ENCODE measurements around the gene EPHA5. TPM values are rescaled to one million over a fixed set of nuclear protein-coding genes. Genes with fewer than 3 reads are reported as not detected.

The EPHA5 gene
- total RNA-seq, 1 experiment from 2014 or later: 0.04 TPM

DNA sequence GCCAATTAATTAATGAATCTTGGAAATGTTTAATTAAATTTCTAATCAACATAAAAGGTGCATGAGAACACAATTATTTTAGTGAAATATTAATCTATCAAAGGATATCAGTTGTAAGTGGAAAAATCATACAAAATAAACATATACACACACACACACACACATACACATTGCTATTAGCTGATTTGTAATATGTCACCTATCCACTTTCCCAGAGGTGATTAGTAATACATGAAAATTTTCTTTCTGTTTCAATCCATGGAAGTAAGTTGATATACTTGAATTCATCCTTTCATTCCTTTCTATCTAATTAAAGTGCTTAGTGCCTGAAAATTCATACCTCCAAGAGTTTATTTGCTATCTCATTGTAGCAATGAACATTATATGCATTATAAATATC, 213.7 kb downstream of the EPHA5 start:
- CTCF ChIA-PET: no interaction called here
- Mint-ChIP-seq H3K27ac (no peak overlapping the region), H3K36me3 (no peaks in the 10 kb centered on the region), H3K4me3 (no peak overlapping the region), H3K9me3 (no peaks in the 10 kb centered on the region), H3K27me3 (ENCODE audit: low read depth) (no peaks in the 10 kb centered on the region), H3K4me1 (peaks cover 17% of the 10 kb centered on the region)
- no peak for ATAC-seq
- TF ChIP-seq CBFB (CRISPR knock-in tag; IDR thresholded peaks at IDR 0.05; ENCODE audit: low read depth) (no peak), ZNF416 (CRISPR knock-in tag; IDR thresholded peaks at IDR 0.05) (no peak), TEAD1 (CRISPR knock-in tag; IDR thresholded peaks at IDR 0.05) (no peak), IRF2 (CRISPR knock-in tag; IDR thresholded peaks at IDR 0.05; ENCODE audit: borderline replicate concordance, low read depth) (no peak), PREB (CRISPR knock-in tag; IDR thresholded peaks at IDR 0.05; ENCODE audit: borderline replicate concordance) (no peak), MXD4 (CRISPR knock-in tag; IDR thresholded peaks at IDR 0.05; ENCODE audit: borderline replicate concordance) (no peak)
- TF ChIP-seq, protein P1, sequence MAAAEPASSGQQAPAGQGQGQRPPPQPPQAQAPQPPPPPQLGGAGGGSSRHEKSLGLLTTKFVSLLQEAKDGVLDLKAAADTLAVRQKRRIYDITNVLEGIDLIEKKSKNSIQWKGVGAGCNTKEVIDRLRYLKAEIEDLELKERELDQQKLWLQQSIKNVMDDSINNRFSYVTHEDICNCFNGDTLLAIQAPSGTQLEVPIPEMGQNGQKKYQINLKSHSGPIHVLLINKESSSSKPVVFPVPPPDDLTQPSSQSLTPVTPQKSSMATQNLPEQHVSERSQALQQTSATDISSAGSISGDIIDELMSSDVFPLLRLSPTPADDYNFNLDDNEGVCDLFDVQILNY (CRISPR knock-in tag; IDR thresholded peaks at IDR 0.05): no peak
- TF ChIP-seq, protein P2, sequence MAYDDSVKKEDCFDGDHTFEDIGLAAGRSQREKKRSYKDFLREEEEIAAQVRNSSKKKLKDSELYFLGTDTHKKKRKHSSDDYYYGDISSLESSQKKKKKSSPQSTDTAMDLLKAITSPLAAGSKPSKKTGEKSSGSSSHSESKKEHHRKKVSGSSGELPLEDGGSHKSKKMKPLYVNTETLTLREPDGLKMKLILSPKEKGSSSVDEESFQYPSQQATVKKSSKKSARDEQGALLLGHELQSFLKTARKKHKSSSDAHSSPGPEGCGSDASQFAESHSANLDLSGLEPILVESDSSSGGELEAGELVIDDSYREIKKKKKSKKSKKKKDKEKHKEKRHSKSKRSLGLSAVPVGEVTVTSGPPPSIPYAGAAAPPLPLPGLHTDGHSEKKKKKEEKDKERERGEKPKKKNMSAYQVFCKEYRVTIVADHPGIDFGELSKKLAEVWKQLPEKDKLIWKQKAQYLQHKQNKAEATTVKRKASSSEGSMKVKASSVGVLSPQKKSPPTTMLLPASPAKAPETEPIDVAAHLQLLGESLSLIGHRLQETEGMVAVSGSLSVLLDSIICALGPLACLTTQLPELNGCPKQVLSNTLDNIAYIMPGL (CRISPR knock-in tag; IDR thresholded peaks at IDR 0.05): no peak
- TF ChIP-seq, protein P3, sequence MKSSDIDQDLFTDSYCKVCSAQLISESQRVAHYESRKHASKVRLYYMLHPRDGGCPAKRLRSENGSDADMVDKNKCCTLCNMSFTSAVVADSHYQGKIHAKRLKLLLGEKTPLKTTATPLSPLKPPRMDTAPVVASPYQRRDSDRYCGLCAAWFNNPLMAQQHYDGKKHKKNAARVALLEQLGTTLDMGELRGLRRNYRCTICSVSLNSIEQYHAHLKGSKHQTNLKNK (CRISPR knock-in tag; IDR thresholded peaks at IDR 0.05): no peak
- POLR2A ChIA-PET: no interaction called here
- DNase-seq (ENCODE audit: low spot score): no peak

DNA sequence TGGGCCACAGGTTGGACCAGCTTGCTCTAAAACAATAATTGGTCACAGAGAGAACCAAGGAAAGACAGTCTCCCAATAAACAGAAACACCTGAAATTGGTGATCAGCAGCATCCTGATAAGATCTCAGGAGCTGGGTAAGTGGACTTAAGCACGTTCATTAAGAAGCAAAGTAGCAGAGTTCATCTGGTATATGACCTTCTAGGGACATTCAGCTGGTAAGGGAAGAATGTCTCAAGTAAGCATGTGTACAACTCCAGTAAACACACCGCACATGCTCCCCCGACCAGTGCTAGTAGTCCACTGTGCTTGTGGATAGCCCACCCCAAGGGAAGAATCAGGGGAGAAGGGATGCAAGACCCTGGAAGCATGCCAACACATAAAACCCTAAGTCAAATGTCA, 216.9 kb downstream of the EPHA5 start:
- ChIA-PET CTCF (no interaction called here), POLR2A (no interaction called here)
- no peak overlapping the region; the same call in 1 of the 2 replicates for H3K27ac Mint-ChIP-seq
- no peak for DNase-seq (ENCODE audit: low spot score)
- no peaks in the 10 kb centered on the region for H3K9me3 Mint-ChIP-seq
- H3K27me3 Mint-ChIP-seq (ENCODE audit: low read depth): no peaks in the 10 kb centered on the region
- no peak for ATAC-seq
- no peaks in the 10 kb centered on the region for H3K36me3 Mint-ChIP-seq
- H3K4me3 Mint-ChIP-seq: no peak overlapping the region
- peaks cover 30% of the 10 kb centered on the region for H3K4me1 Mint-ChIP-seq
- TF ChIP-seq NR1H2 (CRISPR knock-in tag; IDR thresholded peaks at IDR 0.05): no peak
- TF ChIP-seq SMAD4 (CRISPR knock-in tag; IDR thresholded peaks at IDR 0.05): no peak
- no peak for TF ChIP-seq RORB (CRISPR knock-in tag; IDR thresholded peaks at IDR 0.05)
- no peak for TF ChIP-seq CREB1 (CRISPR knock-in tag; IDR thresholded peaks at IDR 0.05)
- TF ChIP-seq GTF2I (CRISPR knock-in tag; conservative IDR thresholded peaks at IDR 0.05): no peak
- TF ChIP-seq USF1 (CRISPR knock-in tag; IDR thresholded peaks at IDR 0.05): no peak
- TF ChIP-seq, protein P4, sequence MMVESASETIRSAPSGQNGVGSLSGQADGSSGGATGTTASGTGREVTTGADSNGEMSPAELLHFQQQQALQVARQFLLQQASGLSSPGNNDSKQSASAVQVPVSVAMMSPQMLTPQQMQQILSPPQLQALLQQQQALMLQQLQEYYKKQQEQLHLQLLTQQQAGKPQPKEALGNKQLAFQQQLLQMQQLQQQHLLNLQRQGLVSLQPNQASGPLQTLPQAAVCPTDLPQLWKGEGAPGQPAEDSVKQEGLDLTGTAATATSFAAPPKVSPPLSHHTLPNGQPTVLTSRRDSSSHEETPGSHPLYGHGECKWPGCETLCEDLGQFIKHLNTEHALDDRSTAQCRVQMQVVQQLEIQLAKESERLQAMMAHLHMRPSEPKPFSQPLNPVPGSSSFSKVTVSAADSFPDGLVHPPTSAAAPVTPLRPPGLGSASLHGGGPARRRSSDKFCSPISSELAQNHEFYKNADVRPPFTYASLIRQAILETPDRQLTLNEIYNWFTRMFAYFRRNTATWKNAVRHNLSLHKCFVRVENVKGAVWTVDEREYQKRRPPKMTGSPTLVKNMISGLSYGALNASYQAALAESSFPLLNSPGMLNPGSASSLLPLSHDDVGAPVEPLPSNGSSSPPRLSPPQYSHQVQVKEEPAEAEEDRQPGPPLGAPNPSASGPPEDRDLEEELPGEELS (CRISPR knock-in tag; IDR thresholded peaks at IDR 0.05): no peak
- TF ChIP-seq FOXJ3 (CRISPR knock-in tag; IDR thresholded peaks at IDR 0.05; ENCODE audit: borderline replicate concordance): no peak
- TF ChIP-seq ATF1 (CRISPR knock-in tag; IDR thresholded peaks at IDR 0.05): no peak
- no peak for TF ChIP-seq JAZF1 (CRISPR knock-in tag; IDR thresholded peaks at IDR 0.05)
- no peak for TF ChIP-seq ARID4B (CRISPR knock-in tag; IDR thresholded peaks at IDR 0.05; ENCODE audit: borderline replicate concordance)
- no peak for TF ChIP-seq KAT7 (CRISPR knock-in tag; IDR thresholded peaks at IDR 0.05; ENCODE audit: borderline replicate concordance)
- TF ChIP-seq TP53 (CRISPR knock-in tag; IDR thresholded peaks at IDR 0.05): no peak
- TF ChIP-seq, protein P1 (CRISPR knock-in tag; IDR thresholded peaks at IDR 0.05): no peak
- no peak for TF ChIP-seq ZNF138 (CRISPR knock-in tag; conservative IDR thresholded peaks at IDR 0.05)
- TF ChIP-seq ZNF423 (CRISPR knock-in tag; IDR thresholded peaks at IDR 0.05): no peak
- no peak for TF ChIP-seq MYBL2 (CRISPR knock-in tag; IDR thresholded peaks at IDR 0.05)

Data from WTC11 (cell line).